Sigmoid colon (tissue), 7 donors: Measurements from ENCODE around the gene PLEKHA7. TPM values are rescaled to one million over a fixed set of nuclear protein-coding genes. Genes with fewer than 3 reads are reported as not detected.

Experiments
- DNase-seq: peaks from one replicate; pipeline ENCODE4 v3.0.0-alpha.2; 2019
- H3K27ac ChIP-seq, 4 donors: fragments of 200-600 bp; sonication (generic); one replicate each; pipeline ENCODE4 v1.5.1; 2016 to 2019; ENCODE audit warnings: mild to moderate bottlenecking in 1 of 4
- H3K27me3 ChIP-seq, 3 donors: fragments of 200-600 bp; sonication (generic); one replicate each; pipeline ENCODE4 v1.5.1; 2019; ENCODE audit warnings: mild to moderate bottlenecking in 1 of 3
- H3K36me3 ChIP-seq, 4 donors: fragments of 200-600 bp; sonication (generic); one replicate each; pipeline ENCODE4 v1.5.1; 2016 to 2019
- H3K4me1 ChIP-seq, 4 donors: fragments of 200-600 bp; sonication (generic); one replicate each; pipeline ENCODE4 v1.5.1; 2017 to 2019
- H3K4me3 ChIP-seq, 4 donors: fragments of 200-600 bp; sonication (generic); one replicate each; pipeline ENCODE4 v1.5.1; 2017 to 2019; ENCODE audit warnings: mild to moderate bottlenecking in 2 of 4, moderate library complexity in 1 of 4
- H3K9me3 ChIP-seq, 4 donors: fragments of 200-600 bp in 3 of 4; sonication (generic) in 3 of 4; one replicate each; pipeline versions ENCODE4 v1.5.1 to v1.6.1; 2013 to 2019
- EP300 ChIP-seq, 4 donors: sonication (generic); formaldehyde crosslinking; IDR thresholded peaks; one replicate each; pipeline ENCODE4 v1.6.1; 2017; ENCODE audit warnings: antibody characterized with exemption in 4 of 4
- POLR2A ChIP-seq, 2 donors: fragments of 450-650 bp; IDR thresholded peaks; one replicate each; pipeline ENCODE4 v1.6.1; 2016; ENCODE audit warnings: antibody characterized with exemption in 2 of 2, mild to moderate bottlenecking in 2 of 2, moderate library complexity in 2 of 2
- POLR2AphosphoS5 ChIP-seq, 4 donors: sonication (generic); formaldehyde crosslinking; IDR thresholded peaks; one replicate each; pipeline ENCODE4 v1.6.1; 2017; ENCODE audit warnings: antibody characterized with exemption in 4 of 4
- WGBS, 2 donors: extraction: QIAGEN DNeasy Blood & Tissue Kit; methylation state at CpG; one replicate each; pipeline ENCODE4 v1.1.7; 2013; 5-methylcytosine and 5-hydroxymethylcytosine counted together
- intact Hi-C: fragments of 100-400 bp; cut with DNase I; formaldehyde crosslinking; loops from one replicate; pipeline ENCODE4 v1.15.1; 2023
- polyA plus RNA-seq, 3 donors: library from polyadenylated mRNA; stranded (reverse); fragments of 200-250 nt; gene quantifications; one replicate each; pipeline ENCODE4 v1.2.3, GENCODE V29; 2013
- total RNA-seq, 4 donors: library from RNA; depleted of rRNA; stranded (reverse); fragments of >200 nt; gene quantifications; one replicate each; pipeline ENCODE4 v1.1.0, GENCODE V29; 2016
- TF ChIP-seq, protein P1 (sequence below), 4 experiments: fragments of 450-650 bp in 3 of 4; fragments of 200-600 bp in 1 of 4; IDR thresholded peaks; one replicate each; pipeline ENCODE4 v1.5.1; 2016 to 2019; ENCODE audit warnings: antibody characterized with exemption in 4 of 4, mild to moderate bottlenecking in 3 of 4, moderate library complexity in 2 of 4
- donor health status: healthy with polysubstance abuse.
- donor health status: Bipolar disorder and iron deficiency.
- donor health status: healthy.

Gene PLEKHA7
- total and polyA plus RNA-seq, 7 donors: 2.9 to 45.3 (median 10.2) TPM

DNA sequence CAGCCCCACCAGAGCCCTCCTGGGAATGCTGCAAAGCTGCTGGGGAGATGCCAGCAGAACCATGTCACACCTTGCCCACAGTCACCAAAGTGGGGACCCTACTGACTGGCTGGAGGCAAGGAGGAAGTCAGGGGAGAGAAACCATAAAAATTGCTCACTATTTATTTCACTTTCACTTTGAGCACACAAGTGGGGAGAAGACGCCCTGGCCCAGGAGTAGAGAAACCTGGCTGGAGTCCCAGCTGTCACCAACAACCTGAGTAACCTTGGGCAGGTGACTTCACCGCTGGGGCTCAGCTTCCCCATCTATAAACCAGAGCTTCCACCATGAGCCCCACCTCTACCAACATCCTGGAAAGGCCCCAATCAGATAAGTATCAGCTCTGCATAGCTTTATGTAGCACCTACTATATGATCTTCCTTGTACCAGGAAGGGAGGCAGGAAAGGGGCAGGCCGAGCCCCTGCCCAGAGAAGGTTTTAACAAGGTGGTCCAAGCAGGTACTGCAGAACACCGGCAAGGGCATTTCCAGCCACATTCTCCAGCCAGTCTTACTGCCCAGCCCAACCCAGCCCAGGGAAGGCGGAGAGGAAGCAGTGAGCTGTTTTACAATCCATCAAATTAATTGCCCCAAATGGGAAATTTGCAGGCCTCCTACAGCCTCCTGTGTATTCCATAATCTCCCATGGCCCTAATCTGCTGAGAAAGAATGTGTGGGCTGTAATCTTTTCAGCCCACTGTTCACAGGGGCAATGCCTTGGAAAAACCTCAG lies 27.6 kb downstream of the PLEKHA7 start:
- no peak for TF ChIP-seq POLR2AphosphoS5 (IDR thresholded peaks at IDR 0.05)
- TF ChIP-seq EP300 (IDR thresholded peaks at IDR 0.05): no peak
- TF ChIP-seq POLR2A (IDR thresholded peaks at IDR 0.05): no peak
- TF ChIP-seq, protein P1, sequence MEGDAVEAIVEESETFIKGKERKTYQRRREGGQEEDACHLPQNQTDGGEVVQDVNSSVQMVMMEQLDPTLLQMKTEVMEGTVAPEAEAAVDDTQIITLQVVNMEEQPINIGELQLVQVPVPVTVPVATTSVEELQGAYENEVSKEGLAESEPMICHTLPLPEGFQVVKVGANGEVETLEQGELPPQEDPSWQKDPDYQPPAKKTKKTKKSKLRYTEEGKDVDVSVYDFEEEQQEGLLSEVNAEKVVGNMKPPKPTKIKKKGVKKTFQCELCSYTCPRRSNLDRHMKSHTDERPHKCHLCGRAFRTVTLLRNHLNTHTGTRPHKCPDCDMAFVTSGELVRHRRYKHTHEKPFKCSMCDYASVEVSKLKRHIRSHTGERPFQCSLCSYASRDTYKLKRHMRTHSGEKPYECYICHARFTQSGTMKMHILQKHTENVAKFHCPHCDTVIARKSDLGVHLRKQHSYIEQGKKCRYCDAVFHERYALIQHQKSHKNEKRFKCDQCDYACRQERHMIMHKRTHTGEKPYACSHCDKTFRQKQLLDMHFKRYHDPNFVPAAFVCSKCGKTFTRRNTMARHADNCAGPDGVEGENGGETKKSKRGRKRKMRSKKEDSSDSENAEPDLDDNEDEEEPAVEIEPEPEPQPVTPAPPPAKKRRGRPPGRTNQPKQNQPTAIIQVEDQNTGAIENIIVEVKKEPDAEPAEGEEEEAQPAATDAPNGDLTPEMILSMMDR (IDR thresholded peaks at IDR 0.05): peak in 1 of 4 experiments; percentile 9

DNA sequence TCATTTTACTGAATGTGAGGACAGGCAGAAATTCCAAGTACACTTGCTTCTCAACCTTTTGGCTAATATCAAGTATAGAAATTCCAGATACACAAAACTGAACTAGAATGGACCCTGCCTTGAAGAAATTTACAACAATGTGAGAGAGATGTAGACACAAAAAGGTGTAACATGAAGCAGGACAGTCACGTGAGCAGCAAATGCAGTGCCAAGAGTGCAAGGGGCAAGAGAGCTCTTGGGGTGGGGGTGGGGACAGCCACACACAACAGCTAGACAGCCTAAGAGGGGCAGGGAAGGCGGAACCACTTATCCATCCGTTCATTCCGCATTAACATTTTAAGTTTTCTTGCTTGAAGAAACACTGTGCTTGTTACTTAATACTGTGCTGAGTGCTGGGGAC lies 28.9 kb downstream of the PLEKHA7 start:
- Histone ChIP-seq H3K9me3 (no peaks in the 10 kb centered on the region), H3K4me3 (no peak overlapping the region), H3K36me3 (no peaks in the 10 kb centered on the region), H3K4me1 (peaks cover 0 to 11% (median 0%) of the 10 kb centered on the region in 4 donors), H3K27me3 (no peaks in the 10 kb centered on the region), H3K27ac (no peak overlapping the region)
- TF ChIP-seq, protein P1 (IDR thresholded peaks at IDR 0.05): no peak
- TF ChIP-seq POLR2AphosphoS5 (IDR thresholded peaks at IDR 0.05) (no peak), POLR2A (IDR thresholded peaks at IDR 0.05) (no peak), EP300 (IDR thresholded peaks at IDR 0.05) (no peak)
- intact Hi-C loops: no loop called here
- DNase-seq: no peak
- 52 to 91% methylated on average over 4 of the region's 4 CpGs for WGBS, 2 donors

More for the DNA sequence above, 27.6 kb downstream of the PLEKHA7 start:
- no peak for DNase-seq
- Histone ChIP-seq H3K36me3 (no peaks in the 10 kb centered on the region), H3K27me3 (no peaks in the 10 kb centered on the region), H3K9me3 (no peaks in the 10 kb centered on the region), H3K4me1 (peaks cover 0 to 11% (median 0%) of the 10 kb centered on the region in 4 donors), H3K4me3 (no peak overlapping the region), H3K27ac (peak overlapping the region in 2 of 4 donors; percentile 17 to 55)
- intact Hi-C loops: no loop called here
- WGBS, 2 donors: 10 to 32% methylated on average over 5 of the region's 5 CpGs

DNA sequence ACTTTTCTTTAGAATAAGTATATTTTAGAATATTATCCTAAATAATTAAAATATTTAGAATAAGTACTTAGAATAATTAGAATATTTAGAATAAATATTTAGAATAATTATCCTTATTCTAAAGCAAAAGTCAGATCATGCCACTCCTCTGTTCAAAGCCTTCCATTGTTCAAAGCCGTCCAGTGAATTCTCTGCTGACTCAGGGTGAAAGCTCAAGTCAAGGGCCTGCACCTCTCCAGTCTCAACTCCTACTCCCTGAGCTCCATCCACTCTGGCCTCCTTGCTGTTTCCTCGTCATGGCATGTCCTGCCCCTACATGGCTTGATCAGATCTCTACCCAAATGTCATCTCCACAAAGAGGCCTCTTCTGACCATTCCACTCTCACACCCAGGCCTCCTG lies 30.0 kb downstream of the PLEKHA7 start:
- WGBS, 2 donors: 90 to 97% methylated on average over 2 of the region's 2 CpGs
- DNase-seq: no peak
- TF ChIP-seq, protein P1 (IDR thresholded peaks at IDR 0.05): no peak
- TF ChIP-seq POLR2A (IDR thresholded peaks at IDR 0.05) (no peak), POLR2AphosphoS5 (IDR thresholded peaks at IDR 0.05) (no peak), EP300 (IDR thresholded peaks at IDR 0.05) (no peak)
- Histone ChIP-seq H3K27me3 (no peaks in the 10 kb centered on the region), H3K9me3 (no peaks in the 10 kb centered on the region), H3K4me1 (peaks cover 0 to 11% (median 0%) of the 10 kb centered on the region in 4 donors), H3K36me3 (no peaks in the 10 kb centered on the region), H3K27ac (no peak overlapping the region), H3K4me3 (no peak overlapping the region)
- intact Hi-C loops: no loop called here

DNA sequence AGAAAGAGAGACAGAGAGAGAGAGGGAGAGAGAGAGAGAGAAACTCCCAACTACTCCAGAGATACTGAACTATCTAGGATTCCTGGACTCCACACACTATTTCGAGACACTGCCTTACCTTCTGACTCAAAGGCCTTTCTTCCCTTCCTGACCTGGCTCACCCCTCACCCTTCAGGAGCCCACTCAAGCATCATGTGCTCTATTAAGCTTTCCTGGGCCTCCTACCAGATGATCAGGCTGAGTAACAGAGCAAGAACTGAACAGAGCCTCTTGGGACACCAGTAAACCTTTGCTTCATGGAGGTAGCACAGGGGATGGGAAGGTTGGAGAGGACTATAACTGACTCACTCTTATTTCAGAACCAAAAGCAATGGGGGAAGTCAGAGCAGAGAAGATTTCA lies 31.4 kb downstream of the PLEKHA7 start:
- Histone ChIP-seq H3K27ac (peak overlapping the region in 1 of 4 donors; percentile 2), H3K36me3 (no peaks in the 10 kb centered on the region), H3K4me1 (peaks cover 0 to 11% (median 0%) of the 10 kb centered on the region in 4 donors), H3K4me3 (no peak overlapping the region), H3K9me3 (no peaks in the 10 kb centered on the region), H3K27me3 (no peaks in the 10 kb centered on the region)
- WGBS, 2 donors: 94 to 96% methylated on average over 1 of the region's 1 CpG
- intact Hi-C loops: no loop called here
- TF ChIP-seq, protein P1 (IDR thresholded peaks at IDR 0.05): no peak
- TF ChIP-seq EP300 (IDR thresholded peaks at IDR 0.05) (no peak), POLR2A (IDR thresholded peaks at IDR 0.05) (no peak), POLR2AphosphoS5 (IDR thresholded peaks at IDR 0.05) (no peak)
- DNase-seq: no peak
